CD4-positive, alpha-beta T cell treated with Interleukin-17A for 4 hours (primary cell): ENCODE measurements around the gene ADNP2.

Source experiments
- DNase-seq: peaks from one replicate; pipeline ENCODE4 v3.0.0-alpha.2; 2020; ENCODE audit warnings: mixed read lengths

ADNP2 gene

GRCh38 chr18:80108739-80109675 lies at the start of gene ADNP2:
Gene ADNP2 (plus strand): TSS chr18:80109262. CDS start chr18:80117543, 8,281 bp downstream.
- DNase-seq: peak; percentile 78

GRCh38 chr18:80059945-80060344 lies 49.1 kb upstream of the ADNP2 start:
- no peak for DNase-seq

- no peak for DNase-seq
These were observed 43.4 kb upstream of the ADNP2 start for GRCh38 chr18:80065705-80066104.

GRCh38 chr18:80067321-80067720 lies 41.7 kb upstream of the ADNP2 start:
- DNase-seq: no peak

- DNase-seq: no peak
These were observed 41.2 kb upstream of the ADNP2 start for GRCh38 chr18:80067897-80068296.

GRCh38 chr18:80068571-80069272 lies 40.3 kb upstream of the ADNP2 start:
- no peak for DNase-seq

GRCh38 chr18:80070825-80071224 lies 38.2 kb upstream of the ADNP2 start:
- no peak for DNase-seq

GRCh38 chr18:80074183-80074582 lies 34.9 kb upstream of the ADNP2 start:
- no peak for DNase-seq

GRCh38 chr18:80074697-80075096 lies 34.4 kb upstream of the ADNP2 start:
- no peak for DNase-seq

GRCh38 chr18:80075940-80076339 lies 33.1 kb upstream of the ADNP2 start:
- no peak for DNase-seq

GRCh38 chr18:80076379-80076778 lies 32.7 kb upstream of the ADNP2 start:
- DNase-seq: no peak

GRCh38 chr18:80077873-80078272 lies 31.2 kb upstream of the ADNP2 start:
- DNase-seq: no peak

- DNase-seq: no peak
These were observed 22.8 kb upstream of the ADNP2 start for GRCh38 chr18:80086281-80086680.

- DNase-seq: no peak
These were observed 21.0 kb upstream of the ADNP2 start for GRCh38 chr18:80088036-80088435.

- no peak for DNase-seq
These were observed 20.2 kb upstream of the ADNP2 start for GRCh38 chr18:80088823-80089222.

GRCh38 chr18:80095414-80095813 lies 13.6 kb upstream of the ADNP2 start:
- no peak for DNase-seq

- DNase-seq: no peak
These were observed 13.0 kb upstream of the ADNP2 start for GRCh38 chr18:80096032-80096565.

- no peak for DNase-seq
These were observed 11.9 kb upstream of the ADNP2 start for GRCh38 chr18:80097201-80097600.

GRCh38 chr18:80103231-80103630 lies 5.8 kb upstream of the ADNP2 start:
- no peak for DNase-seq

- no peak for DNase-seq
These were observed 4.7 kb upstream of the ADNP2 start for GRCh38 chr18:80104364-80104779.

- no peak for DNase-seq
These were observed 3.5 kb upstream of the ADNP2 start for GRCh38 chr18:80105369-80106167.

GRCh38 chr18:80106482-80107051 lies 2.5 kb upstream of the ADNP2 start:
- DNase-seq: no peak

GRCh38 chr18:80107426-80107825 lies 1.6 kb upstream of the ADNP2 start:
- no peak for DNase-seq
